ENCODE measurements around the gene TECTB.

GRCh38 chr10:112262546-112262945, 20.7 kb upstream of the TECTB start:
- no peak for TF ChIP-seq CTCF (IDR thresholded peaks at IDR 0.05)
- TF ChIP-seq EP300 (IDR thresholded peaks at IDR 0.05): no peak
